ENCODE data around the gene PLEK. TPM values are rescaled to one million over a fixed set of nuclear protein-coding genes. Genes with fewer than 3 reads are reported as not detected.
A peak's percentile ranks its signal among the peaks of the same experiment; 100 is the strongest.

Gene PLEK
- total and polyA plus RNA-seq, 10 of the 15 experiments (the other 5 are each of a cell fraction or from before 2014, with no cell fraction given), result 229 to 804 (median 362) TPM

GRCh38 chr2:68341062-68341329, 24.1 kb upstream of the PLEK start:
- WGBS (ENCODE audit: insufficient coverage, insufficient replicate concordance, low lambda C conversion rate, missing lambda C conversion rate), result 100% methylated on average over 3 of the region's 3 CpGs
- no TSS peak for BruUV-seq (replicated peaks)
- no peak overlapping the region for H3K9ac ChIP-seq (ENCODE audit: control insufficient read depth, insufficient read depth, low read length)
- no peak for DNase-seq (ENCODE audit: low read depth, low spot score)
- no peaks in the 10 kb centered on the region for H3K9me3 ChIP-seq (replicated peaks; ENCODE audit: control insufficient read depth, insufficient read depth, low read length)
- H3K36me3 ChIP-seq (ENCODE audit: control insufficient read depth in 2 of 2, insufficient read depth in 2 of 2, low read length in 1 of 2), result no peaks in the 10 kb centered on the region
- SMC1A ChIA-PET (ENCODE audit: uncharacterized antibody, unreplicated experiment), result no interaction called here
- H3K4me1 ChIP-seq (ENCODE audit: control insufficient read depth, insufficient read depth, low read length), result no peaks in the 10 kb centered on the region
- H3K4me2 ChIP-seq (ENCODE audit: control insufficient read depth, insufficient read depth), result no peak overlapping the region
- ATAC-seq, result no peak
- TF ChIP-seq RCOR1 (conservative IDR thresholded peaks at IDR 0.05; ENCODE audit: low read depth, low read length) (no peak), RAD51 (IDR thresholded peaks at IDR 0.05) (no peak), EED (IDR thresholded peaks at IDR 0.05; ENCODE audit: low read depth) (no peak), ETV6 (conservative IDR thresholded peaks at IDR 0.05 in 1 of 2, IDR thresholded peaks at IDR 0.05 in 1 of 2; ENCODE audit: borderline replicate concordance in 1 of 2, low read depth in 1 of 2) (no peak), SIN3A (IDR thresholded peaks at IDR 0.05; ENCODE audit: low read depth, low read length) (no peak)
- in situ Hi-C loops (cut with MboI) (no loop called here), intact Hi-C loops (cut with micrococcal nuclease; ENCODE audit: unreplicated experiment) (no loop called here)
- peaks cover 0 to 1% of the 10 kb centered on the region in 2 experiments; a peak in 2 of 4 replicates for H3K27me3 ChIP-seq (replicated peaks in 1 of 2; ENCODE audit: control insufficient read depth in 2 of 2, insufficient read depth in 2 of 2, low read length in 1 of 2)
- H3K4me3 ChIP-seq, result no peak overlapping the region
- POLR2A ChIA-PET, result no interaction called here
- no peaks in the 10 kb centered on the region for H3K79me2 ChIP-seq (ENCODE audit: control insufficient read depth, insufficient read depth, low read length)
- H4K20me1 ChIP-seq (ENCODE audit: control insufficient read depth, insufficient read depth), result no peaks in the 10 kb centered on the region
- H3K27ac ChIP-seq (ENCODE audit: control insufficient read depth, insufficient read depth), result no peak overlapping the region
- RAD21 ChIA-PET (ENCODE audit: unreplicated experiment), result no interaction called here
- CTCF ChIA-PET, result no interaction called here
- FAIRE-seq, result no peak
- H2AFZ ChIP-seq (ENCODE audit: control insufficient read depth, low read depth, low read length), result no peak overlapping the region

- intact Hi-C loops (cut with micrococcal nuclease; ENCODE audit: unreplicated experiment), result no loop called here
- FAIRE-seq (no peak), DNase-seq (ENCODE audit: low read depth, low spot score) (no peak), ATAC-seq (peak; percentile 54)
- 11% methylated on average over 4 of the region's 4 CpGs for WGBS (ENCODE audit: insufficient coverage, insufficient replicate concordance, low lambda C conversion rate, missing lambda C conversion rate)
- no TSS peak for BruUV-seq (replicated peaks)
- no peaks in the 10 kb centered on the region for H3K79me2 ChIP-seq (ENCODE audit: control insufficient read depth, insufficient read depth, low read length)
- H3K9ac ChIP-seq (ENCODE audit: control insufficient read depth, insufficient read depth, low read length), result no peak overlapping the region
- ChIA-PET CTCF (no interaction called here), SMC1A (ENCODE audit: uncharacterized antibody, unreplicated experiment) (no interaction called here), RAD21 (ENCODE audit: unreplicated experiment) (no interaction called here), POLR2A (no interaction called here)
- H3K4me1 ChIP-seq (ENCODE audit: control insufficient read depth, insufficient read depth, low read length), result no peaks in the 10 kb centered on the region
- no peaks in the 10 kb centered on the region for H3K9me3 ChIP-seq (replicated peaks; ENCODE audit: control insufficient read depth, insufficient read depth, low read length)
- H2AFZ ChIP-seq (ENCODE audit: control insufficient read depth, low read depth, low read length), result no peak overlapping the region
- in situ Hi-C loops (cut with MboI), result no loop called here
- H3K27me3 ChIP-seq (replicated peaks in 1 of 2; ENCODE audit: control insufficient read depth in 2 of 2, insufficient read depth in 2 of 2, low read length in 1 of 2), result peaks cover 0 to 1% of the 10 kb centered on the region in 2 experiments; a peak in 2 of 4 replicates
- H3K4me2 ChIP-seq (ENCODE audit: control insufficient read depth, insufficient read depth), result no peak overlapping the region
- H3K36me3 ChIP-seq (ENCODE audit: control insufficient read depth in 2 of 2, insufficient read depth in 2 of 2, low read length in 1 of 2), result no peaks in the 10 kb centered on the region
- TF ChIP-seq, protein P1, sequence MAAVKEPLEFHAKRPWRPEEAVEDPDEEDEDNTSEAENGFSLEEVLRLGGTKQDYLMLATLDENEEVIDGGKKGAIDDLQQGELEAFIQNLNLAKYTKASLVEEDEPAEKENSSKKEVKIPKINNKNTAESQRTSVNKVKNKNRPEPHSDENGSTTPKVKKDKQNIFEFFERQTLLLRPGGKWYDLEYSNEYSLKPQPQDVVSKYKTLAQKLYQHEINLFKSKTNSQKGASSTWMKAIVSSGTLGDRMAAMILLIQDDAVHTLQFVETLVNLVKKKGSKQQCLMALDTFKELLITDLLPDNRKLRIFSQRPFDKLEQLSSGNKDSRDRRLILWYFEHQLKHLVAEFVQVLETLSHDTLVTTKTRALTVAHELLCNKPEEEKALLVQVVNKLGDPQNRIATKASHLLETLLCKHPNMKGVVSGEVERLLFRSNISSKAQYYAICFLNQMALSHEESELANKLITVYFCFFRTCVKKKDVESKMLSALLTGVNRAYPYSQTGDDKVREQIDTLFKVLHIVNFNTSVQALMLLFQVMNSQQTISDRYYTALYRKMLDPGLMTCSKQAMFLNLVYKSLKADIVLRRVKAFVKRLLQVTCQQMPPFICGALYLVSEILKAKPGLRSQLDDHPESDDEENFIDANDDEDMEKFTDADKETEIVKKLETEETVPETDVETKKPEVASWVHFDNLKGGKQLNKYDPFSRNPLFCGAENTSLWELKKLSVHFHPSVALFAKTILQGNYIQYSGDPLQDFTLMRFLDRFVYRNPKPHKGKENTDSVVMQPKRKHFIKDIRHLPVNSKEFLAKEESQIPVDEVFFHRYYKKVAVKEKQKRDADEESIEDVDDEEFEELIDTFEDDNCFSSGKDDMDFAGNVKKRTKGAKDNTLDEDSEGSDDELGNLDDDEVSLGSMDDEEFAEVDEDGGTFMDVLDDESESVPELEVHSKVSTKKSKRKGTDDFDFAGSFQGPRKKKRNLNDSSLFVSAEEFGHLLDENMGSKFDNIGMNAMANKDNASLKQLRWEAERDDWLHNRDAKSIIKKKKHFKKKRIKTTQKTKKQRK (IDR thresholded peaks at IDR 0.05; ENCODE audit: low read depth, low read length), result no peak
- 0 out of 2 replicates have a peak, but pooled peaks have one; percentile 27 for TF ChIP-seq SPI1 (IDR thresholded peaks at IDR 0.05; ENCODE audit: borderline replicate concordance, insufficient read depth, low read depth, low read length)
- no peak overlapping the region for H3K27ac ChIP-seq (ENCODE audit: control insufficient read depth, insufficient read depth)
- H3K4me3 ChIP-seq, result no peak overlapping the region
- no peaks in the 10 kb centered on the region for H4K20me1 ChIP-seq (ENCODE audit: control insufficient read depth, insufficient read depth)
Observed at GRCh38 chr2:68341583-68341982, 23.5 kb upstream of the PLEK start.

Data from GM12878 (cell line).